OCI-LY7 (cell line): ENCODE measurements around the gene HSDL2. TPM values are rescaled to one million over a fixed set of nuclear protein-coding genes. Genes with fewer than 3 reads are reported as not detected.
A peak's percentile ranks its signal among the peaks of the same experiment; 100 is the strongest.

Experiments
- BruUV-seq: library from RNA; stranded (reverse); fragments of 400-500 nt; replicated peaks from 2 replicates; lab custom pipeline; 2021; lab: Mats Ljungman, UMichigan
- CTCF ChIA-PET: fragments of 300-600 bp; sonication (Branson Sonifier 250); formaldehyde crosslinking; loops from one replicate; lab custom pipeline; 2022; ENCODE audit warnings: antibody characterized with exemption; ENCODE audit not compliant: unreplicated experiment; lab: Charles Lee
- POLR2A ChIA-PET: fragments of 300-600 bp; sonication (Branson Sonifier 250); formaldehyde crosslinking; loops from one replicate; lab custom pipeline; 2022; ENCODE audit warnings: antibody characterized with exemption; lab: Charles Lee
- DNase-seq: peaks from one replicate; pipeline ENCODE4 v3.0.0-alpha.2; 2015; ENCODE audit warnings: low spot score
- H2AFZ ChIP-seq: fragments of 200-600 bp; sonication (generic), shearing (Covaris generic); 2 replicates; pipeline ENCODE4 v1.6.1; 2014; ENCODE audit warnings: mild to moderate bottlenecking, antibody characterized with exemption, low read length, moderate library complexity
- H3K27ac ChIP-seq: fragments of 200-600 bp; sonication (generic); 2 replicates; pipeline ENCODE4 v1.5.1; 2014; ENCODE audit warnings: mixed run types, low read depth, mild to moderate bottlenecking, moderate library complexity, low read length, inconsistent platforms; ENCODE audit not compliant: poor library complexity, severe bottlenecking
- H3K36me3 ChIP-seq: fragments of 200-600 bp; sonication (generic); 2 replicates; pipeline ENCODE4 v1.6.1; 2014; ENCODE audit warnings: mild to moderate bottlenecking, antibody characterized with exemption, low read length, moderate library complexity, mixed read lengths; ENCODE audit not compliant: insufficient read depth
- H3K4me1 ChIP-seq: fragments of 200-600 bp; sonication (generic); 2 replicates; pipeline ENCODE4 v1.5.1; 2014; ENCODE audit warnings: mild to moderate bottlenecking, low read length; ENCODE audit not compliant: insufficient read depth, poor library complexity, severe bottlenecking
- H3K4me2 ChIP-seq: fragments of 200-600 bp; sonication (generic); 2 replicates; pipeline ENCODE4 v1.6.1; 2014; ENCODE audit warnings: mild to moderate bottlenecking, low read length
- H3K4me3 ChIP-seq: fragments of 200-600 bp; sonication (generic); 2 replicates; pipeline ENCODE4 v1.5.1; 2014; ENCODE audit warnings: mild to moderate bottlenecking, low read depth, low read length; ENCODE audit not compliant: poor library complexity, severe bottlenecking
- H3K79me2 ChIP-seq: fragments of 200-600 bp; sonication (generic); 2 replicates; pipeline ENCODE4 v1.6.1; 2016; ENCODE audit warnings: low read depth, mild to moderate bottlenecking, low read length, moderate library complexity, mixed read lengths; ENCODE audit not compliant: insufficient read depth
- H3K9me2 ChIP-seq: fragments of 200-600 bp; sonication (generic); 2 replicates; pipeline ENCODE4 v1.6.1; 2016; ENCODE audit warnings: mild to moderate bottlenecking, low read length, mixed read lengths; ENCODE audit not compliant: insufficient read depth
- H3K9me3 ChIP-seq: fragments of 200-600 bp; sonication (generic); 2 replicates; pipeline ENCODE4 v1.6.1; 2014; ENCODE audit warnings: mild to moderate bottlenecking, mixed run types, low read length, mixed read lengths
- H4K20me1 ChIP-seq: fragments of 200-600 bp; sonication (generic); 2 replicates; pipeline ENCODE4 v1.6.1; 2014; ENCODE audit warnings: mild to moderate bottlenecking, antibody characterized with exemption, low read length, moderate library complexity, mixed read lengths; ENCODE audit not compliant: insufficient read depth
- EZH2phosphoT487 ChIP-seq: fragments of 200-600 bp; sonication (generic); IDR thresholded peaks from 2 replicates; pipeline ENCODE4 v1.6.1; 2018; ENCODE audit warnings: low read depth, borderline replicate concordance, mild to moderate bottlenecking, mixed run types, antibody characterized with exemption, low read length, moderate library complexity, mixed read lengths
- intact Hi-C: fragments of 100-400 bp; cut with micrococcal nuclease; formaldehyde crosslinking; loops from one replicate; pipeline ENCODE4 v1.10.0; 2022; ENCODE audit not compliant: unreplicated experiment
- total RNA-seq, 2 experiments: library from RNA; depleted of rRNA in 1 of 2; stranded (reverse); fragments of >200 nt in 1 of 2; shearing (Covaris generic) in 1 of 2; gene quantifications; 2 replicates each; pipeline ENCODE4 v1.2.3, GENCODE V29; 2014 to 2022
- TF ChIP-seq, protein P1 (sequence below): fragments of 200-600 bp; sonication (generic); conservative IDR thresholded peaks from 2 replicates; pipeline ENCODE4 v1.5.1; 2014; ENCODE audit warnings: mild to moderate bottlenecking, antibody characterized with exemption, low read length, moderate library complexity, mixed read lengths

Gene HSDL2
- total RNA-seq, 2 experiments from 2014 or later: 12.7 to 16.6 TPM

DNA sequence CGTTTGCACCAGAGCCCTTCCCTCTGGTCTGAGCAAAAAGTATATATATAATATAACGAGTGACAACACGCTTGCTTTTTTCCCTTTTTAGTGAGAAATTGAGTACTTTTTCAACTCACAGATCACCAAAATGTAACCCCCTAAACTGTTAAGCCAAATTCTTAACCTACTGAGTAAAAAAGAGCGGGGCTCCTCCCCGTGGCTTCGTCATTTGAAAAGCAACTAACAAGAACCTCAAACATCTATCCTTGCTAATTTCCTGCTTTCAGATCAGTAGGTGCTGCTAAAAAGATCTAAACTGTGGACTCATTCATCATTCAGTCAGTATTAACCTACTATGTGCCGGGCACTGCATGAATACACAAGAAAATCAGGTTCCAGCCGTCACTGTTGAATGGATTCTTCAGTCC lies 45.5 kb upstream of the HSDL2 start:
- Histone ChIP-seq H2AFZ (peak overlapping the region; percentile 99), H3K4me2 (peak overlapping the region; percentile 92), H3K4me3 (peak overlapping the region; percentile 71), H3K9me2 (no peaks in the 10 kb centered on the region), H3K36me3 (peaks cover 7% of the 10 kb centered on the region), H3K79me2 (peaks cover 34% of the 10 kb centered on the region), H3K9me3 (no peaks in the 10 kb centered on the region), H3K4me1 (peaks cover 23% of the 10 kb centered on the region), H4K20me1 (peaks cover 11% of the 10 kb centered on the region; the same call in 1 of the 2 replicates), H3K27ac (peak overlapping the region; percentile 71)
- TF ChIP-seq, protein P1, sequence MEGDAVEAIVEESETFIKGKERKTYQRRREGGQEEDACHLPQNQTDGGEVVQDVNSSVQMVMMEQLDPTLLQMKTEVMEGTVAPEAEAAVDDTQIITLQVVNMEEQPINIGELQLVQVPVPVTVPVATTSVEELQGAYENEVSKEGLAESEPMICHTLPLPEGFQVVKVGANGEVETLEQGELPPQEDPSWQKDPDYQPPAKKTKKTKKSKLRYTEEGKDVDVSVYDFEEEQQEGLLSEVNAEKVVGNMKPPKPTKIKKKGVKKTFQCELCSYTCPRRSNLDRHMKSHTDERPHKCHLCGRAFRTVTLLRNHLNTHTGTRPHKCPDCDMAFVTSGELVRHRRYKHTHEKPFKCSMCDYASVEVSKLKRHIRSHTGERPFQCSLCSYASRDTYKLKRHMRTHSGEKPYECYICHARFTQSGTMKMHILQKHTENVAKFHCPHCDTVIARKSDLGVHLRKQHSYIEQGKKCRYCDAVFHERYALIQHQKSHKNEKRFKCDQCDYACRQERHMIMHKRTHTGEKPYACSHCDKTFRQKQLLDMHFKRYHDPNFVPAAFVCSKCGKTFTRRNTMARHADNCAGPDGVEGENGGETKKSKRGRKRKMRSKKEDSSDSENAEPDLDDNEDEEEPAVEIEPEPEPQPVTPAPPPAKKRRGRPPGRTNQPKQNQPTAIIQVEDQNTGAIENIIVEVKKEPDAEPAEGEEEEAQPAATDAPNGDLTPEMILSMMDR: peak; percentile 2; the same call in 1 of the 2 replicates
- no peak for TF ChIP-seq EZH2phosphoT487
- intact Hi-C loops: loop anchor here (1.0 to 5.0 kb wide), 4 partner anchors 44 to 852 kb away; partner anchors contain the start of genes ECPAS and INIP
- peak; percentile 59 for DNase-seq
- CTCF ChIA-PET: interaction anchor here (0.6 kb wide), 1 partner anchor 1239 kb away, joined by 8 read pairs; no protein-coding TSS in a partner anchor
- no TSS peak for BruUV-seq
- POLR2A ChIA-PET: interaction anchor here (0.7 kb wide), 1 partner anchor 45 kb away, joined by 3 read pairs; the partner anchor contains the start of gene HSDL2

DNA sequence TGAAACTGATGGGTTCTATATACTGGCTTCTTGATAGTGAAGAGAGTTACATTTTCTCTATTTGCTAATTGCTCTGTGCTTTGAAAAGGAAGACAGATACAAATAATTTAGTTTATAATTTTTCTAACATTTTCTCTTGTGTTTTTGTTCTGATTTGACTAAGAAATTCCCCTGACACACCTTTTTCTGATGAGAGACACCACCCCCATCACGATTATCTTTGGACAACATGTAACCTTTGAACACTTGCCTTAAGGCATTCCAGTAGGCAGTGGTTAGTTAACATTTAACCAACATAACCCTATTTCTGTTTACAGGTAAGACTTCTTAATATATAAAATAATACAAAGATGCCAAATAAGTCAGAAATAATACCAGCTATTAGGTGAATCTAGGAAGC lies 42.4 kb upstream of the HSDL2 start:
- no peak for TF ChIP-seq EZH2phosphoT487
- TF ChIP-seq, protein P1: no peak
- BruUV-seq: no TSS peak

DNA sequence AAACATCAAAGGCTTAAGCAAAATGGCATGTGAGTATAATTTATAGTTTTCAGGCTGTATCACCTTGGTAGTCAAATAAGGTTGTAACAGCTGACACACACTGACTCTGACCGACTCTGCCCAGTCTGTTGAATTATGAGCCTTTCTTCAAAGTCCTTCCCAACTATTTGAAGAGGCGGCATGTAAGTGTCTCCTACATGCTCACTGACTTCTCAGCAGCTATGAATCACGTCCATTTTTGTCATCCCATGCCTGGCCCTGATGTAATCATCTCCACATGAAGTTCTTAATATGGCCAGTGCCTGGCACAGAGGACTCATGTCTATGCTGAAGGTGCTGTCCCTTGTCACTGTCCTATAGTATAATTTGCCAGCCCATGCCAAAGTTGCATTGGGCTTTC lies 41.3 kb upstream of the HSDL2 start:
- no peak for TF ChIP-seq EZH2phosphoT487
- TF ChIP-seq, protein P1: no peak
- no peak overlapping the region for H2AFZ ChIP-seq
- H4K20me1 ChIP-seq: no peaks in the 10 kb centered on the region
- no peak for DNase-seq
- no peaks in the 10 kb centered on the region for H3K79me2 ChIP-seq
- peaks cover 7% of the 10 kb centered on the region for H3K4me1 ChIP-seq
- H3K4me2 ChIP-seq: no peak overlapping the region
- POLR2A ChIA-PET: no interaction called here
- BruUV-seq: no TSS peak
- no peaks in the 10 kb centered on the region for H3K9me2 ChIP-seq
- H3K27ac ChIP-seq: no peak overlapping the region
- CTCF ChIA-PET: no interaction called here
- no peaks in the 10 kb centered on the region for H3K36me3 ChIP-seq
- intact Hi-C loops: no loop called here
- no peaks in the 10 kb centered on the region for H3K9me3 ChIP-seq
- H3K4me3 ChIP-seq: no peak overlapping the region

More for the DNA sequence above, 42.4 kb upstream of the HSDL2 start:
- ChIA-PET POLR2A (interaction anchor here (0.5 kb wide), 1 partner anchor 12 kb away, joined by 3 read pairs; no protein-coding TSS in a partner anchor), CTCF (no interaction called here)
- no peak overlapping the region for H3K4me2 ChIP-seq
- peaks cover 2% of the 10 kb centered on the region for H3K79me2 ChIP-seq
- no peaks in the 10 kb centered on the region for H3K36me3 ChIP-seq
- no peak overlapping the region for H3K27ac ChIP-seq
- intact Hi-C loops: no loop called here
- no peaks in the 10 kb centered on the region; the same call in 1 of the 2 replicates for H4K20me1 ChIP-seq
- H3K9me2 ChIP-seq: no peaks in the 10 kb centered on the region
- H2AFZ ChIP-seq: no peak overlapping the region
- no peak overlapping the region for H3K4me3 ChIP-seq
- H3K9me3 ChIP-seq: no peaks in the 10 kb centered on the region
- no peak for DNase-seq
- H3K4me1 ChIP-seq: peaks cover 7% of the 10 kb centered on the region
